Measurements from ENCODE around the gene GIMAP5.

Gene GIMAP5

GRCh38 chr7:150735596-150736358, 1.4 kb upstream of the GIMAP5 start:
- no peak for TF ChIP-seq CTCF (IDR thresholded peaks at IDR 0.05; ENCODE audit: low read depth, low read length)
- DNase-seq (ENCODE audit: extremely low read depth, low read depth) = no peak

- DNase-seq (ENCODE audit: extremely low read depth, low read depth) = no peak
- no peak for TF ChIP-seq CTCF (IDR thresholded peaks at IDR 0.05; ENCODE audit: low read depth, low read length)
These were observed 354 bp upstream of the GIMAP5 start for GRCh38 chr7:150736864-150737263.

GRCh38 chr7:150738092-150738491, 874 bp downstream of the GIMAP5 start:
- DNase-seq (ENCODE audit: extremely low read depth, low read depth) = no peak
- no peak for TF ChIP-seq CTCF (IDR thresholded peaks at IDR 0.05; ENCODE audit: low read depth, low read length)

- TF ChIP-seq CTCF (IDR thresholded peaks at IDR 0.05; ENCODE audit: low read depth, low read length) = no peak
- no peak for DNase-seq (ENCODE audit: extremely low read depth, low read depth)
These were observed 1.4 kb downstream of the GIMAP5 start for GRCh38 chr7:150738591-150739001.

- TF ChIP-seq CTCF (IDR thresholded peaks at IDR 0.05; ENCODE audit: low read depth, low read length) = no peak
- DNase-seq (ENCODE audit: extremely low read depth, low read depth) = no peak
These were observed 1.8 kb downstream of the GIMAP5 start for GRCh38 chr7:150739033-150739432.

- DNase-seq (ENCODE audit: extremely low read depth, low read depth) = no peak
- no peak for TF ChIP-seq CTCF (IDR thresholded peaks at IDR 0.05; ENCODE audit: low read depth, low read length)
These were observed 2.8 kb downstream of the GIMAP5 start for GRCh38 chr7:150740053-150740452.

- TF ChIP-seq CTCF (IDR thresholded peaks at IDR 0.05; ENCODE audit: low read depth, low read length) = no peak
- no peak for DNase-seq (ENCODE audit: extremely low read depth, low read depth)
These were observed 5.2 kb downstream of the GIMAP5 start for GRCh38 chr7:150742286-150742968.
